Measurements from ENCODE around the gene ADAMTS12. TPM values are rescaled to one million over a fixed set of nuclear protein-coding genes. Genes with fewer than 3 reads are reported as not detected.

ADAMTS12 gene
- total and polyA plus RNA-seq, 2 experiments from 2014 or later = 7.8 to 11.5 TPM

DNA sequence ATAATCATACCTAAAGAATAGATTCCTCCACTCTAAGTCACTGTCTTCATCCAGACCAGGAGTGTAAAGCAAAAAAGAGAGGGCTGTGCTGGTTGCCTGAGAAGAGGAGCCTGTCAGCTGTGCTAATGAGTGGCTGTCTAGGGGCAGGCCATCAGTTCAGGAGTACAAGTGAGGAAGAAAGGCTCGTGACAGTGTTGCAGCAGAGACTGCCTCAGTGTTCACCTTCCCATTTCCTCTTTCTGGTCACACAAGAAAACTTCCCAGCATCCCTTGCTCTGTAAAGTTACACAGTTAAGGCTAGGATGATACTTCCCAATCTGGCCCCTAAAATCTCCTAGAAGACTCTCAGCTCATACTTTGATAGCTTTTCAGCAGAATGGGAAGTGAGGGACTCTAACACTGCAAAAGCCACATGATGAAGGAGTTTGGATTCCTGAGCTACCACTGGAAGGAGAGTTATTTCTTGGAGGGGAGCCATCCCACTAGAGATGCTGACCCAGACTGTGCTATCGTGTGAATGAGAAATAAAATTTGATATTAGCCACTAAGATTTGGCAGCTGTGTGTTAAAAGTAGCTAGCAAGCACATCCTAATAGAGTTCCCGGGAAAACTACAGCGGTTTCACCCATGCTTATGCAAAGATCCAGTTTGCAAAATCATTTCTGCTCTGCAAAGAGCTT is 67.1 kb downstream of the ADAMTS12 start:
- Histone ChIP-seq H2AFZ (0 out of 2 replicates have a peak overlapping the region, but pooled peaks have one; percentile 17), H3K9ac (0 out of 2 replicates have a peak overlapping the region, but pooled peaks have one; percentile 3), H3K9me2 (ENCODE audit: insufficient read depth) (no peaks in the 10 kb centered on the region), H3K4me1 (ENCODE audit: insufficient read depth) (peaks cover 32% of the 10 kb centered on the region), H3K4me2 (ENCODE audit: unreplicated experiment) (peak overlapping the region; percentile 43), H3K27ac (peak overlapping the region; percentile 56), H3K27me3 (replicated peaks; ENCODE audit: insufficient read depth) (no peaks in the 10 kb centered on the region), H3K4me3 (no peak overlapping the region; the same call in 1 of the 2 replicates), H3F3A (ENCODE audit: insufficient read depth) (peaks cover 20% of the 10 kb centered on the region), H3K36me3 (ENCODE audit: low read depth) (no peaks in the 10 kb centered on the region), H3K9me3 (ENCODE audit: low read depth) (no peaks in the 10 kb centered on the region), H3K79me2 (ENCODE audit: insufficient read depth) (no peaks in the 10 kb centered on the region), H4K20me1 (ENCODE audit: insufficient read depth) (no peaks in the 10 kb centered on the region)
- in situ Hi-C loops (cut with MboI) = no loop called here
- TF ChIP-seq EZH2 (IDR thresholded peaks at IDR 0.05; ENCODE audit: insufficient read depth, poor library complexity, severe bottlenecking) (no peak), EZH2phosphoT487 (IDR thresholded peaks at IDR 0.05; ENCODE audit: insufficient read depth, low read depth) (no peak)
- peak; percentile 84 for DNase-seq
- 54 to 63% methylated on average over 4 of the region's 4 CpGs for WGBS, 2 experiments (ENCODE audit: low coverage in 1 of 2, low lambda C conversion rate in 2 of 2, missing lambda C conversion rate in 2 of 2)

DNA sequence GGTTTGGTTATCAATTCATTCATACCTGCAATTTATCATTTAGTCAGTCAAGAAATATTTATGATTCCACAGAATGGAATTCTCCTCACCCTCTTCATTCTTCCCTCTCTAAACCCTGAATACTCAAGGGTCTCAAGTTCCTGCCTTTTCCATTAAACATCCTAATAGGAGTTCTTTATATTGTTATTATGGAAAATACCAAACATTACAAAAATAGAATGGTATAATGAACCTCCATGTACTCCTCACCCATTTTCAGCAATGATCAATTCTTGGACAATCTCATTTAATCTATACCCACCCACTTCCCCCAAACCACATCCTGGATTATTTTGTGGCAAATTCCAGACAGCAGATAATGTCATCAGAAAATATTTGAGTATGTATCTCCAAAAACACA is 74.5 kb downstream of the ADAMTS12 start:
- no peaks in the 10 kb centered on the region for H3K9me3 ChIP-seq (ENCODE audit: low read depth)
- no peak for DNase-seq
- H4K20me1 ChIP-seq (ENCODE audit: insufficient read depth) = no peaks in the 10 kb centered on the region
- no peaks in the 10 kb centered on the region for H3K27me3 ChIP-seq (replicated peaks; ENCODE audit: insufficient read depth)
- peak overlapping the region; percentile 34 for H3K4me2 ChIP-seq (ENCODE audit: unreplicated experiment)
- H3K9ac ChIP-seq = no peak overlapping the region
- in situ Hi-C loops (cut with MboI) = no loop called here
- peaks cover 6% of the 10 kb centered on the region; the same call in 1 of the 2 replicates for H3K36me3 ChIP-seq (ENCODE audit: low read depth)
- TF ChIP-seq EZH2 (IDR thresholded peaks at IDR 0.05; ENCODE audit: insufficient read depth, poor library complexity, severe bottlenecking) (no peak), EZH2phosphoT487 (IDR thresholded peaks at IDR 0.05; ENCODE audit: insufficient read depth, low read depth) (no peak)
- H2AFZ ChIP-seq = no peak overlapping the region
- no peak overlapping the region for H3K4me3 ChIP-seq
- no peak overlapping the region; the same call in 1 of the 2 replicates for H3K27ac ChIP-seq
- H3K79me2 ChIP-seq (ENCODE audit: insufficient read depth) = no peaks in the 10 kb centered on the region; the same call in 1 of the 2 replicates
- H3K9me2 ChIP-seq (ENCODE audit: insufficient read depth) = 0 out of 2 replicates have a peak, but pooled peaks cover 4% of the 10 kb centered on the region
- peaks cover 10% of the 10 kb centered on the region; the same call in 1 of the 2 replicates for H3F3A ChIP-seq (ENCODE audit: insufficient read depth)
- peaks cover 15% of the 10 kb centered on the region for H3K4me1 ChIP-seq (ENCODE audit: insufficient read depth)

GRCh38 chr5:33816791-33817190 is 75.0 kb downstream of the ADAMTS12 start:
- Histone ChIP-seq H3K9me3 (ENCODE audit: low read depth) (no peaks in the 10 kb centered on the region), H3K36me3 (ENCODE audit: low read depth) (peaks cover 6% of the 10 kb centered on the region; the same call in 1 of the 2 replicates), H3F3A (ENCODE audit: insufficient read depth) (peaks cover 10% of the 10 kb centered on the region; the same call in 1 of the 2 replicates), H3K4me3 (no peak overlapping the region), H3K27ac (no peak overlapping the region; the same call in 1 of the 2 replicates), H3K9ac (no peak overlapping the region), H3K9me2 (ENCODE audit: insufficient read depth) (0 out of 2 replicates have a peak, but pooled peaks cover 4% of the 10 kb centered on the region), H3K27me3 (replicated peaks; ENCODE audit: insufficient read depth) (no peaks in the 10 kb centered on the region), H3K4me1 (ENCODE audit: insufficient read depth) (peaks cover 15% of the 10 kb centered on the region), H4K20me1 (ENCODE audit: insufficient read depth) (no peaks in the 10 kb centered on the region), H3K4me2 (ENCODE audit: unreplicated experiment) (no peak overlapping the region), H2AFZ (no peak overlapping the region), H3K79me2 (ENCODE audit: insufficient read depth) (no peaks in the 10 kb centered on the region; the same call in 1 of the 2 replicates)
- in situ Hi-C loops (cut with MboI) = no loop called here
- DNase-seq = no peak
- no peak for TF ChIP-seq EZH2 (IDR thresholded peaks at IDR 0.05; ENCODE audit: insufficient read depth, poor library complexity, severe bottlenecking)
- WGBS, 2 experiments (ENCODE audit: low coverage in 1 of 2, low lambda C conversion rate in 2 of 2, missing lambda C conversion rate in 2 of 2) = 87 to 88% methylated on average over 1 of the region's 1 CpG

DNA sequence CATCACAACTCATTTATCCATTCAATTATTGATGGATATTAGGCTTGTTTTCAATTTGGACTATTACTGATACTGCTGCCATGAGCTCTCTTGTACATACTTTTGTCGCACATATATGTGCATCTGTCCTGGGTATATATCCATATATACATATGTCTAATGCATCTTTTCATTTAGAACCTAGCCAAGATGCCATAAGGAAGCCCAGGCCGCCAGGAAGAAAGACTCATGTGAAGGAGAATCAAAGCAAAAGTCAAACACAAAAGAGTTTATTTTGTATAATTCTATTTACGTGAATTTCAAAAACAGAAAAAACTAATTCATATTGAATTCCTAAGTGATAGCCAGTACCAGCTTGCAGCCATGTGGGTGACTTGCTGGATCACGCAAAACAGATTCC is 79.0 kb downstream of the ADAMTS12 start:
- no peak overlapping the region for H3K4me2 ChIP-seq (ENCODE audit: unreplicated experiment)
- in situ Hi-C loops (cut with MboI) = no loop called here
- no peak overlapping the region for H3K4me3 ChIP-seq
- H3K27me3 ChIP-seq (replicated peaks; ENCODE audit: insufficient read depth) = no peaks in the 10 kb centered on the region
- TF ChIP-seq EZH2 (IDR thresholded peaks at IDR 0.05; ENCODE audit: insufficient read depth, poor library complexity, severe bottlenecking) (no peak), EZH2phosphoT487 (IDR thresholded peaks at IDR 0.05; ENCODE audit: insufficient read depth, low read depth) (no peak)
- H3K36me3 ChIP-seq (ENCODE audit: low read depth) = no peaks in the 10 kb centered on the region
- peaks cover 34% of the 10 kb centered on the region for H3K4me1 ChIP-seq (ENCODE audit: insufficient read depth)
- no peaks in the 10 kb centered on the region; the same call in none of the 2 replicates for H3K79me2 ChIP-seq (ENCODE audit: insufficient read depth)
- H3K27ac ChIP-seq = no peak overlapping the region
- H4K20me1 ChIP-seq (ENCODE audit: insufficient read depth) = no peaks in the 10 kb centered on the region
- WGBS, 2 experiments (ENCODE audit: low coverage in 1 of 2, low lambda C conversion rate in 2 of 2, missing lambda C conversion rate in 2 of 2) = 83 to 89% methylated on average over 4 of the region's 4 CpGs
- H3K9me2 ChIP-seq (ENCODE audit: insufficient read depth) = 0 out of 2 replicates have a peak, but pooled peaks cover 4% of the 10 kb centered on the region
- H2AFZ ChIP-seq = no peak overlapping the region
- no peak overlapping the region for H3K9ac ChIP-seq
- DNase-seq = no peak
- H3K9me3 ChIP-seq (ENCODE audit: low read depth) = no peaks in the 10 kb centered on the region
- H3F3A ChIP-seq (ENCODE audit: insufficient read depth) = peaks cover 17% of the 10 kb centered on the region

All from GM23248 (cell line).